Measurements from ENCODE around the gene LGALS8. TPM values are rescaled to one million over a fixed set of nuclear protein-coding genes. Genes with fewer than 3 reads are reported as not detected.

Gene LGALS8
- total RNA-seq, 1 donor from 2014 or later: 81.7 TPM

- DNase-seq (no peak), ATAC-seq (peak; percentile 79)
- intact Hi-C loops (cut with DNase I): no loop called here
- TF ChIP-seq CTCF (IDR thresholded peaks at IDR 0.05): no peak
- Histone ChIP-seq H3K9me3 (no peaks in the 10 kb centered on the region), H3K27me3 (no peaks in the 10 kb centered on the region), H3K4me3 (no peak overlapping the region), H3K27ac (no peak overlapping the region), H3K4me1 (peaks cover 11% of the 10 kb centered on the region), H3K36me3 (no peaks in the 10 kb centered on the region)
These were observed 16.6 kb upstream of the LGALS8 start for GRCh38 chr1:236507022-236507700.

DNA sequence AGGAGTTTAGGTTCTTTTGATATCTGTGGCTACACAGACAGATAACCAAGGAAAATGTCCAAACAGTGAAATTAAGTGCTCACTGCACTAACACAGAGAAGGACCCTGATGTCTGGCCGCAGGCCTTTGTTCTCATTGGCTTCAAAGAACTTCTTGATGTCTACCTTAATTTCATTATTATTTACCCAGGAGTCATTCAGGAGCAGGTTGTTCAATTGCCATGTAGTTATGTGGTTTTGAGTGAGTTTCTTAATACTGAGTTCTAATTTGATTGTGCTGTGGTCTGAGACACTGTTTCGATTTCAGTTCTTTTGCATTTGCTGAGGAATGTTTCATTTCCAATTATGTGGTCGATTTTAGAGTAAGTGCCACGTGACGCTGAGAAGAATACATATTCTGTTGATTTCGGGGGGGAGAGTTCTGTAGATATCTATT, 15.2 kb upstream of the LGALS8 start:
- Histone ChIP-seq H3K27me3 (no peaks in the 10 kb centered on the region), H3K27ac (no peak overlapping the region), H3K36me3 (no peaks in the 10 kb centered on the region), H3K4me1 (no peaks in the 10 kb centered on the region), H3K9me3 (no peaks in the 10 kb centered on the region), H3K4me3 (no peak overlapping the region)
- no peak for TF ChIP-seq CTCF (IDR thresholded peaks at IDR 0.05)
- DNase-seq (no peak), ATAC-seq (no peak)
- intact Hi-C loops (cut with DNase I): no loop called here

GRCh38 chr1:236509203-236509602, 14.6 kb upstream of the LGALS8 start:
- H3K9me3 ChIP-seq: no peaks in the 10 kb centered on the region
- TF ChIP-seq CTCF (IDR thresholded peaks at IDR 0.05): no peak
- intact Hi-C loops (cut with DNase I): no loop called here
- no peak overlapping the region for H3K27ac ChIP-seq
- DNase-seq: no peak
- ATAC-seq: no peak
- H3K36me3 ChIP-seq: no peaks in the 10 kb centered on the region
- no peaks in the 10 kb centered on the region for H3K4me1 ChIP-seq
- H3K27me3 ChIP-seq: no peaks in the 10 kb centered on the region
- H3K4me3 ChIP-seq: no peak overlapping the region

DNA sequence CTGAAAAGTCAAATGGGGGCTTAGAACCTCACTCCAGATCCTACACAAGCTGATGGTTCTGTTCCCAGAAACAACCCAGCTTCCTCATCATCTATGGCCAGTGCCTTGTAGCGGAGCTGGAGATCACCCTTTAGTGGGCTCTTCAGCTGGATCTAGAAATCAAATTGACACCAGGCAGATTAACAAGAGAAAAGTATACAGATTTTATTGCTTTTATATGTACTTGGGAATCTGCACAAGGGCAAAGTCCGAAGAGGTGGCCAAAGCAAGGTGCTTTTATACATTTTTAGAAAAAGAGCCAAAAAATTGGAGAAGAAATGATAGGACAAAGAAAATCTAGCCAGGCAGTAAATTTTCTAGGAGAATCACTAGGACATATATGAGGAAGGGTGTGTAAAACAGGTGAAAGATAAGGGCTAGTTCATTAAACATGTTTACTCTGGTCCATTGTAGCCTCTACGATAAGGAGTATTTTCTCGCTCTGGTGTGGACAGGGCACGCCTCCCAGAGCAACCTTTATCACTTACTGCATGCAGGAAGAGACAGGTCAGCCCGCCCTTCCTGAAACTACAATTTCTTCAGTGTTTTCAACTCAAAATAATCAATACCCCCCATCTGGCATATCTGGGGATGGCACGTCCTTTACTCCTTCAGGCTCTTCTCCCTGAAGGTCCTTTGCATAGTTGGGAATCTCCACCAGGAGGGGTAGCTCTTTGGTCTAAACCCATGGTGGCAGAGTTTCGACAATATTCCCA, 14.0 kb upstream of the LGALS8 start:
- DNase-seq (no peak), ATAC-seq (no peak)
- TF ChIP-seq CTCF (IDR thresholded peaks at IDR 0.05): no peak
- Histone ChIP-seq H3K27ac (no peak overlapping the region), H3K4me1 (no peaks in the 10 kb centered on the region), H3K4me3 (no peak overlapping the region), H3K36me3 (no peaks in the 10 kb centered on the region), H3K9me3 (no peaks in the 10 kb centered on the region), H3K27me3 (no peaks in the 10 kb centered on the region)
- intact Hi-C loops (cut with DNase I): no loop called here

DNA sequence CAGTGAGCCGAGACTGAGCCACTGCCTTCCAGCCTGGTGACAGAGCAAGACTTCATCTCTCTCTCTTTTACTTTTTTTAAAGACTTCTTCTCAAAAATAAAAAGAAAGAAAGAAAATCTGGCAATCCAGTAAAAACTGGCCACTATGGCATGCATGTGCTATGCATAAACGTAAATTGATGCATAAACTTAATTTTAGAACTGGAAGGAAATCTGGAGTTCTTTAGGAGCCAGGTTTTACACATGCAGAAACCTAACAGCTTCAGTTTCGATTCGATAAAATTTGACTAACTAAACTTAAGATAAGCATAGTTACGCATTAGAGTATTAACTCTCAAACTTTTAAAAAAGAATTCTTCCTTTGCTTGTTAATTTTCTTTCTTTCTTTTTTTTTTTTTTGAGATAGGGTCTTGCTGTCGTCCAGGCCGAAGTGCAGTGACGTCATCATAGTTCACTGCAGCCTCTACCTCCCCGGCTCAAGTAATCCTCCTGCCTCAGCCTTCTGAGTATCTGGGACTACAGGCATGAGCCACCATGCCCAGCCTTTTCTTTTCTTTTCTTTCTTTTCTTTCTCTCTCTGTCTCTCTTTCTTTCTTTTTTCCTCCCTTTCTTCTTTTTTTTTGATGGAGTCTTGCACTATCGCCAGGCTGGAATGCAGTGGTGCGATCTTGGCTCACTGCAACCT, 11.9 kb upstream of the LGALS8 start:
- Histone ChIP-seq H3K27me3 (no peaks in the 10 kb centered on the region), H3K9me3 (no peaks in the 10 kb centered on the region), H3K27ac (no peak overlapping the region), H3K4me1 (peaks cover 7% of the 10 kb centered on the region), H3K4me3 (no peak overlapping the region), H3K36me3 (no peaks in the 10 kb centered on the region)
- DNase-seq: no peak
- intact Hi-C loops (cut with DNase I): no loop called here
- ATAC-seq: no peak
- no peak for TF ChIP-seq CTCF (IDR thresholded peaks at IDR 0.05)

All from upper lobe of right lung (tissue), 1 donor.